Smooth muscle cell (in vitro differentiated cells): ENCODE measurements around the gene DCDC2C. TPM values are rescaled to one million over a fixed set of nuclear protein-coding genes. Genes with fewer than 3 reads are reported as not detected.

Source experiments
- DNase-seq: peaks from one replicate; lab custom pipeline; 2025; ENCODE audit not compliant: unreplicated experiment; lab: John Stamatoyannopoulos, UW
- H2AFZ ChIP-seq: fragments of 200-600 bp; sonication (generic); 2 replicates; pipeline ENCODE4 v1.6.0; 2016; ENCODE audit warnings: antibody characterized with exemption, low read depth, mild to moderate bottlenecking
- H3F3A ChIP-seq: fragments of 200-600 bp; sonication (generic); 2 replicates; pipeline ENCODE4 v1.6.0; 2017; ENCODE audit warnings: antibody characterized with exemption, low read depth
- H3K27ac ChIP-seq: fragments of 200-600 bp; sonication (generic); 2 replicates; pipeline ENCODE4 v1.5.1; 2016; ENCODE audit warnings: low read depth, mild to moderate bottlenecking
- H3K27me3 ChIP-seq: fragments of 200-600 bp; sonication (generic); 2 replicates; pipeline ENCODE4 v1.6.1; 2016; ENCODE audit warnings: low read depth, mild to moderate bottlenecking
- H3K36me3 ChIP-seq: fragments of 200-600 bp; sonication (generic); 2 replicates; pipeline ENCODE4 v1.5.1; 2016; ENCODE audit warnings: low read depth
- H3K4me1 ChIP-seq: fragments of 200-600 bp; sonication (generic); 2 replicates; pipeline ENCODE4 v1.5.1; 2016; ENCODE audit warnings: low read depth
- H3K4me2 ChIP-seq: fragments of 200-600 bp; sonication (generic); 2 replicates; pipeline ENCODE4 v1.6.0; 2016; ENCODE audit warnings: mild to moderate bottlenecking
- H3K4me3 ChIP-seq: fragments of 200-600 bp; sonication (generic); 2 replicates; pipeline ENCODE4 v1.5.1; 2016; ENCODE audit warnings: mild to moderate bottlenecking
- H3K79me2 ChIP-seq: fragments of 200-600 bp; sonication (generic); 2 replicates; pipeline ENCODE4 v1.6.0; 2016; ENCODE audit warnings: low read depth, mild to moderate bottlenecking
- H3K9ac ChIP-seq: fragments of 200-600 bp; sonication (generic); 2 replicates; pipeline ENCODE4 v1.6.0; 2016; ENCODE audit warnings: low read depth
- H3K9me3 ChIP-seq: fragments of 200-600 bp; sonication (generic); replicated peaks from 2 replicates; pipeline ENCODE4 v1.5.1; 2016; ENCODE audit warnings: low read depth
- H4K20me1 ChIP-seq: fragments of 200-600 bp; sonication (generic); 2 replicates; pipeline ENCODE4 v1.6.0; 2016; ENCODE audit warnings: low read depth
- WGBS: methylation state at CpG from one replicate; pipeline ENCODE4 v1.1.7; 2016; ENCODE audit warnings: low lambda C conversion rate; 5-methylcytosine and 5-hydroxymethylcytosine counted together
- polyA plus RNA-seq: library from polyadenylated mRNA; unstranded; fragments of >200 nt; fragmentation: Nextera tagmentation; extraction: Ambion mirVana; gene quantifications from 2 replicates; pipeline ENCODE4 v1.2.1, GENCODE V29; 2016
- total RNA-seq: library from RNA; depleted of rRNA; stranded (reverse); fragments of >200 nt; gene quantifications from 2 replicates; pipeline ENCODE4 v1.2.3, GENCODE V29; 2014
- TF ChIP-seq, protein P1 (sequence below): fragments of 200-600 bp; sonication (generic); IDR thresholded peaks from 2 replicates; pipeline ENCODE4 v1.5.1; 2017; ENCODE audit warnings: borderline replicate concordance, mild to moderate bottlenecking, antibody characterized with exemption; ENCODE audit not compliant: insufficient read depth, poor library complexity, severe bottlenecking

Gene DCDC2C
- total and polyA plus RNA-seq, 2 experiments from 2014 or later: not detected

DNA sequence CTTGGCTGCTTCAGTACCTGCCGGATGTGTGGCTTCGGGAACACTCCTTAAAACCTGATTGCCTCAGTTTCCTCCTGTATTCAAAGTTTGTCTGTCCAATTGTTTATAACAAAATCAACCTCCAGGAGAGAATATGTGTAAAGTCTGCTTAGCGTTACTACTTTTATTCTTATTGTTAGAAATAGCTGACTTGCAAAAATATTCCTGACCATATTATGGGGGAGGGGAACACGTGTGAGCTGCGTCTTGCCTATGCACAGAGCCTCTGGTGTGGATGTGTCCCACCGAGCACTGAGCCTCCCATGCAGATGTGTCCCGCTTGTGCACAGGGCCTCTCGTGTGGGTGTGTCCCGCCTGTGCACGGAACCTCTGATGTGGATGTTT, 82.5 kb downstream of the DCDC2C start:
- no peak for DNase-seq
- 88% methylated on average over 10 of the region's 10 CpGs for WGBS
- no peaks in the 10 kb centered on the region for H3F3A ChIP-seq
- H3K79me2 ChIP-seq: no peaks in the 10 kb centered on the region
- no peaks in the 10 kb centered on the region for H3K9me3 ChIP-seq
- TF ChIP-seq, protein P1, sequence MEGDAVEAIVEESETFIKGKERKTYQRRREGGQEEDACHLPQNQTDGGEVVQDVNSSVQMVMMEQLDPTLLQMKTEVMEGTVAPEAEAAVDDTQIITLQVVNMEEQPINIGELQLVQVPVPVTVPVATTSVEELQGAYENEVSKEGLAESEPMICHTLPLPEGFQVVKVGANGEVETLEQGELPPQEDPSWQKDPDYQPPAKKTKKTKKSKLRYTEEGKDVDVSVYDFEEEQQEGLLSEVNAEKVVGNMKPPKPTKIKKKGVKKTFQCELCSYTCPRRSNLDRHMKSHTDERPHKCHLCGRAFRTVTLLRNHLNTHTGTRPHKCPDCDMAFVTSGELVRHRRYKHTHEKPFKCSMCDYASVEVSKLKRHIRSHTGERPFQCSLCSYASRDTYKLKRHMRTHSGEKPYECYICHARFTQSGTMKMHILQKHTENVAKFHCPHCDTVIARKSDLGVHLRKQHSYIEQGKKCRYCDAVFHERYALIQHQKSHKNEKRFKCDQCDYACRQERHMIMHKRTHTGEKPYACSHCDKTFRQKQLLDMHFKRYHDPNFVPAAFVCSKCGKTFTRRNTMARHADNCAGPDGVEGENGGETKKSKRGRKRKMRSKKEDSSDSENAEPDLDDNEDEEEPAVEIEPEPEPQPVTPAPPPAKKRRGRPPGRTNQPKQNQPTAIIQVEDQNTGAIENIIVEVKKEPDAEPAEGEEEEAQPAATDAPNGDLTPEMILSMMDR: no peak
- H3K27ac ChIP-seq: no peak overlapping the region
- no peaks in the 10 kb centered on the region for H3K27me3 ChIP-seq
- H3K4me2 ChIP-seq: no peak overlapping the region
- no peaks in the 10 kb centered on the region for H3K4me1 ChIP-seq
- no peaks in the 10 kb centered on the region for H3K36me3 ChIP-seq
- H3K9ac ChIP-seq: no peak overlapping the region
- H4K20me1 ChIP-seq: no peaks in the 10 kb centered on the region
- no peak overlapping the region for H3K4me3 ChIP-seq
- no peak overlapping the region for H2AFZ ChIP-seq

- no peak for DNase-seq
- TF ChIP-seq, protein P1: no peak
- H3K4me1 ChIP-seq: no peaks in the 10 kb centered on the region
- H3K4me2 ChIP-seq: no peak overlapping the region
- H3F3A ChIP-seq: no peaks in the 10 kb centered on the region
- no peaks in the 10 kb centered on the region for H3K36me3 ChIP-seq
- no peaks in the 10 kb centered on the region for H3K79me2 ChIP-seq
- no peak overlapping the region for H3K27ac ChIP-seq
- no peak overlapping the region for H3K9ac ChIP-seq
- no peaks in the 10 kb centered on the region for H3K9me3 ChIP-seq
- no peak overlapping the region for H2AFZ ChIP-seq
- H3K4me3 ChIP-seq: no peak overlapping the region
- no peaks in the 10 kb centered on the region for H4K20me1 ChIP-seq
- H3K27me3 ChIP-seq: no peaks in the 10 kb centered on the region
These were observed 84.4 kb downstream of the DCDC2C start for GRCh38 chr2:3787768-3788167.

- Histone ChIP-seq H4K20me1 (no peaks in the 10 kb centered on the region), H3K36me3 (no peaks in the 10 kb centered on the region), H3K4me1 (no peaks in the 10 kb centered on the region), H3K27ac (no peak overlapping the region), H2AFZ (no peak overlapping the region), H3K4me3 (no peak overlapping the region), H3K27me3 (no peaks in the 10 kb centered on the region), H3K9ac (no peak overlapping the region), H3K9me3 (no peaks in the 10 kb centered on the region), H3F3A (no peaks in the 10 kb centered on the region), H3K79me2 (no peaks in the 10 kb centered on the region), H3K4me2 (no peak overlapping the region)
- TF ChIP-seq, protein P1: no peak
- DNase-seq: no peak
- WGBS: 73% methylated on average over 1 of the region's 1 CpG
These were observed 85.9 kb downstream of the DCDC2C start for GRCh38 chr2:3789256-3789655.

- Histone ChIP-seq H3F3A (no peaks in the 10 kb centered on the region), H3K27ac (no peak overlapping the region), H4K20me1 (no peaks in the 10 kb centered on the region), H3K4me3 (no peak overlapping the region), H3K9ac (no peak overlapping the region), H3K4me1 (no peaks in the 10 kb centered on the region), H3K4me2 (no peak overlapping the region), H3K9me3 (no peaks in the 10 kb centered on the region), H3K79me2 (no peaks in the 10 kb centered on the region), H2AFZ (no peak overlapping the region), H3K27me3 (no peaks in the 10 kb centered on the region), H3K36me3 (no peaks in the 10 kb centered on the region)
- no peak for DNase-seq
- 93% methylated on average over 5 of the region's 5 CpGs for whole genome bisulfite sequencing
- TF ChIP-seq, protein P1: no peak
These were observed 89.9 kb downstream of the DCDC2C start for GRCh38 chr2:3793249-3793648.
